GM18873 (cell line): ENCODE results near the gene CTSW.

Experiments used
- ATAC-seq: cut with Tn5 transposase; IDR thresholded peaks from one replicate; pipeline ENCODE4 v1.9.1; 2021; ENCODE audit warnings: mild to moderate bottlenecking, moderate library complexity, moderate number of reproducible peaks; ENCODE audit not compliant: unreplicated experiment, low FRiP score

CTSW gene

GRCh38 chr11:65898656-65899355 lies 19.2 kb downstream of the CTSW start:
- ATAC-seq: no peak

DNA sequence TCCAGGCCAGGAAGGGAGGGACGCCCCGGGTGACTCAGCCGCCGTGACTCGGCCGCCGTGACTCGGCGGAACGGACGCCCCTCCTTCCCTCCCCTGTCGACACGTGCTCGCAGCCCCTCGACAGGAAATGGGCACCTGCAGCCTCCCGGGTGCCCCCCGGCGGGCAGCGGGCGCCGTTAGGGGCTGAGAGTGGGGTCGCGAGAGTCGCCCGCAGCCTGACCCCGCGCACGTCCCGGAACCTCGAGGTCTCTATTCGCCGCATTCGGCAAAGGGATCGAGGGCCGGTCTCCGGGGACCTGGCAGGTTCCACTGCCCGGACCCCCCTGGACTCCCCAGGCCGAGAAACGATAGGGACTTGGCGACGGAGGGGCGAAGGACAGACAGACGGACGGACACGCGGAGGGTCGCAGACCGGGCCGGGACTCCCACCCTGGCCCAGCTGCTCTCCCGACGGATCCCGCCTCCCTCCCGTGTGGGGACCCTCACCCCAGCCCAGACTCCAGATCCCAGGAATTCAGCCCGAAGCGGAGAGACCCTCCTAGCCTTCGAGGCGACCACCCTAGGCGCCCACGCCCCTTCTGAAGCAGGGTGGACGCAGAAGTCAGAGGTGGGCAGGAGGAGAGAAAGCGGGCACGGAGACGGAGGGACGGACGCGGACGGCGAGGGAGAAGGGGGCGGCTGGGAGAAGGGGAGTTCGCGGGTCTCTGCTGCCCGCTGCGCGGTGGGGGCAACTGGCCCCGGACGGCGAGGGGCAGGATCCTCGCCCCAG lies 19.9 kb downstream of the CTSW start:
- no peak for ATAC-seq

DNA sequence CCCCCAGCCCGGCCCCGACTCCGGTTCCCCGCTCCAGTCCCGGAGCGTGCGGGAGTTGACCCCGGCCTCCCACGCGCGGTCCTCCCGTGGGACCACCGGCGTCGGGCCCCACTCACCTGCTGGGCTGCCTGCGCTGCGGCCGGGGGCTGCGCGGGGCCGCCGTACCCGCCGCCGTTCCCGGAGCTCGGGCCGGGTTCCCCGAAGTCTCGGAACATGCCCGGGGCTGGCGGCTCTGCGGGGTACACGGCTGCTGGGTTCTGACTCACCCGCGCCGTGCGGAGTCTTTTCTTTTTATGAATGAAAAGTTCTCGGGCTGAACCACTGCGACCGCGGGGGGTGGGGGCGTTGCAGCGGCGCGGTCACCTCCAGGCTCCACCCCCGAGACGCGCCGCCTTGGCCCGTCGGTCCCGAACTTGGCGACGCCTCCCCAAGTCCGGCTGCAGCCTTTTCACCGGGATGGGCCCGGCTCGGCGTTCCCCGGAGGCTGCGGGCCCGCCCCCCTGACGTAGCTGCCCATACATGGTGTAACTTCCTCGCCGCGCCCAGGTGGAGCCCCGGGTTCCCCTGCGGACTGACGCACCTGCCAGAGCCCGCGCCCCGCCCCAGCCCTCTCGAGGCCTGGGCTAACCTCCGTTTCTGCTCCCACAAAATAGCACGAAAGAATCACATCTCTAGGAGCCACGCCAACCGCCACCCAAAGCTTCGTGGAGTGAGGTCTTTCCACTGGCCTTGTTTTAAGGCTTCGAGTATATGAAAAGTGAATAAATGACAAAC lies 20.7 kb downstream of the CTSW start, which contains the start of gene FOSL1:
Gene FOSL1, minus strand, starts transcription at position 264 of the 774 bp plus-strand sequence. Its CDS starts 49 bp downstream, at position 215.
- peak; percentile 54 for ATAC-seq

DNA sequence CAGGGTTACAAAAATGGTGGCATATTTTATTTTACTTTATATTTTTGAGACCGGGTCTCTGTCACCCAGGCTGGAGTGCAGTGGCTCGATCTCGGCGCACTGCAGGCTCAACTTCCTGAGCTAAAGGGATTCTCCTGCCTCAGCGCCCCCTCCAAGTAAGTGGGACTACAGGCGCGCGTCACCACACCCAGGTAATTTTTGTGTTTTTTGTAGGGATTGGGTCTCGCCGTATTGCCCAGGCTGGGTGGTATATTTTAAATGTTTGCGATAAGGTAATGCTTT lies 21.2 kb downstream of the CTSW start:
- no peak for ATAC-seq

GRCh38 chr11:65903068-65903481 lies 23.4 kb downstream of the CTSW start:
- no peak for ATAC-seq

DNA sequence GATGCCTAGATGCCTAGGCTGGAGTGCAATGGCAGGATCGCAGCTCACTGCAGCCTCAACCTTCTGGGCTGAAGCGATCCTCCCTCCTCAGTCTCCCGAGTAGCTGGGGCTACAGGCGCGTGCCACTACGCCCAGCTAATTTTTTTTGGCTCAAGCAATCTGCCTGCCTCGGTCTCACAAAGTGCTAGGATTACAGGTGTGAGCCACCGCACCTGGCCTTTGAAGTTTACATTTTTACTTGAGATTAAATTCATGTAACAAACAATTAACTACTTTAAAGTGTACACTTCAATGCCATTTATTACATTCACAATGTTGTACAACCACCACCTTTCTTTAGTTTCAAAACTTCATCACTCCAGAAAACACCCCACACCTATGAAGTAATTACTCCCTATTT lies 24.1 kb downstream of the CTSW start:
- ATAC-seq: no peak

GRCh38 chr11:65906602-65907001 lies 27.0 kb downstream of the CTSW start:
- ATAC-seq: no peak

- ATAC-seq: no peak
Measured at GRCh38 chr11:65907878-65908277, 28.2 kb downstream of the CTSW start.

DNA sequence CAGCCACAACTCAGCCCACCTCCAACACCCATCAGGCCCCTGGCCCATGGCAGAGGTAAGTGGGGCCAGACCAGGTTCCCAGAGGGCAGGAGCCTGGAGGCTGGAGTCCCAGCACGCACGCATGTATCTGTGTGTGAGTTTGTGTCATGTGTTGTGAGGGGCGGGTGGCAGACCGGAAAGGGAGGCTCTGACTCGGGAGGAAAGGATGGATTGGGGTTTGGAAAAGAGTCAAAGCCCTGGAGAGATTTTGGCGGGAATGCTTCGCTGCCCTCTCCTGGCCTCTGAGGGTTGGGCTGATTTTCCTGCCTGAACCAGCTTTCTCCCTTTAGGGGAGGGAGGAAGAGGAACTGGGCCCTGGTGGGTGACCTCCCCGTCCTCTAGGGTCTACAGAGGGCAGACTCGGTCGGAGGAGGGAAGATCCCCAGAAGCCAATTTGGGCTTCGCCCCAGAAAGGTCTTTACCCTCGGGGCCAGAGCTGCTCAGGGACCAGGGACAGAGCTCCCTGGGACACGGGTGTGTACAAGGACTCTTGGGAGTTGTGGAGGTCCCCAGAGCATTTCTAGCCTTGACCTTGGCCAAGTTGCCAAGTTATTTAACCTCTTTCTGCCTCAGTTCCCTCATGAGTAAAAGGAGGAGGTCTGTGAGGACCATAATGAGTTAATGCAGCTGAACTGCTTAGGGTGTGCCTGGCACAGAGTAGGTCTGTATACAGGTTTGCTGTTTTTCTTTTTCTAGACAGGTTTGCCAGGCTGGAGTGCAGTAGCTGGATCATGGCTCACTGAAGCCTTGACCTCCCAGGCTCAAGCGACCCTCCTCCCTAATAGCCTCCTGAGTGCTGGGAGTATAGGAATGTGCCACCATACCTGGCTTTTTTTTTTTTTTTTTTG lies 32.3 kb downstream of the CTSW start:
- no peak for ATAC-seq

GRCh38 chr11:65912845-65913244 lies 33.2 kb downstream of the CTSW start:
- ATAC-seq: no peak

GRCh38 chr11:65915101-65915820 lies 35.6 kb downstream of the CTSW start:
- no peak for ATAC-seq

DNA sequence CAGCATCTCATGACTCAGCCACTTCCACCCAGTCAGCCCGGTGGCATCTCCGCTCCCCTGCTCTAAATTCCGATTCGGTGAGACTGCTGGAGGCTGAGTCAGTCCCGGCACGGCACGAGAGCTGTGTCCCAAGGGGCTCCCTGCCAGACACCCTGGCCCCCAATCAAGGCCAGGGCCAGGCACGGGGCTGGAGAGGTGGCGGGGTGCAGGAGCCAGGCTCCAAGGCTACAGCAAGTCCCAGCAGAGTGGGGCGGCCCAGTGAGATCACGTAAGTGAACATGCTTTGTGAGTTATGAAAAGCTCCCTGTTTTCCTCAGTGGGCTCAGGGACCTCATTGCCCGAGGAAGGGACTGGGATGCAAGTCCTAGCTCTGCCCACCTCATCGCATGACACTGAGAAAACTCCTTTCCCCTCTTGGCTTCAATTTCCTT lies 36.2 kb downstream of the CTSW start:
- no peak for ATAC-seq

- no peak for ATAC-seq
Measured at GRCh38 chr11:65916391-65916790, 36.8 kb downstream of the CTSW start.

GRCh38 chr11:65917077-65917433 lies 37.4 kb downstream of the CTSW start:
- no peak for ATAC-seq

- no peak for ATAC-seq
Measured at GRCh38 chr11:65917434-65918210, 38.0 kb downstream of the CTSW start.

GRCh38 chr11:65918211-65919140 lies 38.8 kb downstream of the CTSW start, which contains the start of gene C11orf68:
Gene C11orf68 (minus strand): TSS chr11:65919062. CDS start chr11:65919031, 31 bp downstream.
- peak; percentile 29 for ATAC-seq

- peak; percentile 73 for ATAC-seq
Measured at GRCh38 chr11:65919141-65919572, 39.5 kb downstream of the CTSW start, which contains the start of gene DRAP1. Gene DRAP1 (plus strand): TSS chr11:65919426. CDS start chr11:65919502, 76 bp downstream.
